IMR-90 (cell line): ENCODE data around the gene ATP6AP1. TPM values are rescaled to one million over a fixed set of nuclear protein-coding genes. Genes with fewer than 3 reads are reported as not detected.

ENCODE experiments used
- ATAC-seq: fragments of 200-7000 bp; cut with Tn5 transposase; 2 replicates; pipeline ENCODE4 v1.9.1; 2020; ENCODE audit warnings: low read depth, mild to moderate bottlenecking, moderate library complexity
- BruUV-seq: library from RNA; stranded (reverse); fragments of 400-500 nt; replicated peaks from 2 replicates; lab custom pipeline; 2021; lab: Mats Ljungman, UMichigan
- CTCF ChIA-PET: fragments of 300-600 bp; formaldehyde crosslinking; extraction: SDS; loops from one replicate; lab custom pipeline; 2021; ENCODE audit warnings: antibody characterized with exemption; lab: Yijun Ruan, JAX
- POLR2A ChIA-PET: fragments of 300-600 bp; sonication (Branson Sonifier 250); formaldehyde crosslinking; loops from one replicate; lab custom pipeline; 2022; ENCODE audit warnings: antibody characterized with exemption; ENCODE audit not compliant: unreplicated experiment; lab: Charles Lee
- DNase-seq: peaks from one replicate; pipeline ENCODE4 v3.0.0; 2013
- H2AFZ ChIP-seq: replicated peaks from 2 replicates; pipeline ENCODE3; 2013; ENCODE audit warnings: low read length, mild to moderate bottlenecking; ENCODE audit not compliant: poor library complexity
- H2AK5ac ChIP-seq: 2 replicates; pipeline ENCODE4 v1.6.1; 2013; ENCODE audit warnings: low read depth, low read length, inconsistent platforms
- H2AK9ac ChIP-seq: replicated peaks from 2 replicates; pipeline ENCODE3; 2013; ENCODE audit warnings: mild to moderate bottlenecking, low read depth, low read length, moderate library complexity; ENCODE audit not compliant: poor library complexity
- H2BK120ac ChIP-seq: 2 replicates; pipeline ENCODE4 v1.6.1; 2013; ENCODE audit warnings: low read depth, low read length, inconsistent platforms
- H2BK15ac ChIP-seq: 3 replicates; pipeline ENCODE4 v1.6.1; 2013; ENCODE audit warnings: low read depth, low read length, inconsistent platforms
- H2BK20ac ChIP-seq: 2 replicates; pipeline ENCODE4 v1.6.1; 2013; ENCODE audit warnings: low read depth, mild to moderate bottlenecking, inconsistent platforms, low read length, moderate library complexity
- H2BK5ac ChIP-seq: 2 replicates; pipeline ENCODE4 v1.6.1; 2013; ENCODE audit warnings: mild to moderate bottlenecking, low read depth, low read length, inconsistent platforms; ENCODE audit not compliant: poor library complexity, severe bottlenecking
- H3K14ac ChIP-seq: replicated peaks from 2 replicates; pipeline ENCODE4 v1.6.1; 2013; ENCODE audit warnings: low read depth, low read length, inconsistent platforms
- H3K18ac ChIP-seq: 2 replicates; pipeline ENCODE4 v1.6.1; 2013; ENCODE audit warnings: low read depth, low read length, control low read depth
- H3K23ac ChIP-seq: 2 replicates; pipeline ENCODE4 v1.6.1; 2013; ENCODE audit warnings: low read depth, low read length, inconsistent platforms
- H3K27ac ChIP-seq: 2 replicates; pipeline ENCODE4 v1.5.1; 2013; ENCODE audit warnings: mild to moderate bottlenecking, control low read depth, low read length; ENCODE audit not compliant: insufficient read depth
- H3K27me3 ChIP-seq: 2 replicates; pipeline ENCODE4 v1.6.1; 2013; ENCODE audit warnings: low read length; ENCODE audit not compliant: control insufficient read depth, insufficient read depth
- H3K36me3 ChIP-seq: 2 replicates; pipeline ENCODE4 v1.6.1; 2013; ENCODE audit warnings: low read length, mixed read lengths; ENCODE audit not compliant: control insufficient read depth, insufficient read depth
- H3K4ac ChIP-seq: 2 replicates; pipeline ENCODE4 v1.6.1; 2013; ENCODE audit warnings: low read depth, low read length, inconsistent platforms
- H3K4me1 ChIP-seq: 2 replicates; pipeline ENCODE4 v1.6.1; 2013; ENCODE audit warnings: low read length, mixed read lengths; ENCODE audit not compliant: control insufficient read depth, insufficient read depth
- H3K4me2 ChIP-seq: 2 replicates; pipeline ENCODE4 v1.6.1; 2013; ENCODE audit warnings: low read depth, mild to moderate bottlenecking, control low read depth, low read length, moderate library complexity
- H3K4me3 ChIP-seq: 2 replicates; pipeline ENCODE4 v1.5.1; 2013; ENCODE audit warnings: low read depth, mild to moderate bottlenecking, control low read depth, low read length, moderate library complexity; ENCODE audit not compliant: insufficient read depth
- H3K56ac ChIP-seq: 2 replicates; pipeline ENCODE4 v1.6.1; 2013; ENCODE audit warnings: low read length, inconsistent platforms; ENCODE audit not compliant: insufficient read depth; ENCODE audit errors: extremely low read depth
- H3K79me1 ChIP-seq, 2 experiments: 2 replicates each; pipeline ENCODE4 v1.6.1; 2013; ENCODE audit warnings: low read length in 2 of 2, inconsistent platforms in 1 of 2, low read depth in 1 of 2
- H3K9ac ChIP-seq: 2 replicates; pipeline ENCODE4 v1.6.1; 2013; ENCODE audit warnings: low read depth, low read length, control low read depth
- H3K9me1 ChIP-seq: 2 replicates; pipeline ENCODE4 v1.6.1; 2013; ENCODE audit warnings: low read length, inconsistent platforms; ENCODE audit not compliant: insufficient read depth
- H3K9me3 ChIP-seq: 2 replicates; pipeline ENCODE4 v1.6.1; 2013; ENCODE audit warnings: low read length; ENCODE audit not compliant: control insufficient read depth, insufficient read depth
- H4K20me1 ChIP-seq: 2 replicates; pipeline ENCODE4 v1.6.1; 2013; ENCODE audit warnings: low read length, inconsistent platforms; ENCODE audit not compliant: insufficient read depth
- H4K5ac ChIP-seq: 2 replicates; pipeline ENCODE4 v1.6.1; 2013; ENCODE audit warnings: mild to moderate bottlenecking, low read depth, low read length, control low read depth
- H4K8ac ChIP-seq, 2 experiments: 2 replicates each; pipeline ENCODE4 v1.6.1; 2013; ENCODE audit warnings: low read depth in 2 of 2, low read length in 2 of 2, control low read depth in 1 of 2, inconsistent platforms in 1 of 2
- H4K91ac ChIP-seq: 2 replicates; pipeline ENCODE4 v1.6.1; 2013; ENCODE audit warnings: low read depth, low read length, inconsistent platforms; ENCODE audit not compliant: insufficient read depth
- BHLHE40 ChIP-seq: fragments of 150-350 bp; IDR thresholded peaks from 2 replicates; pipeline ENCODE4 v1.6.1; 2016; ENCODE audit warnings: mild to moderate bottlenecking, low read depth, low read length
- CHD1 ChIP-seq: IDR thresholded peaks from 2 replicates; pipeline ENCODE4 v1.6.1; 2012; ENCODE audit warnings: low read depth, low read length, improper control_type of control experiment
- ELK1 ChIP-seq: fragments of 150-350 bp; IDR thresholded peaks from 2 replicates; pipeline ENCODE4 v1.6.1; 2016; ENCODE audit warnings: low read depth, mild to moderate bottlenecking, low read length, moderate library complexity, borderline replicate concordance
- FOS ChIP-seq: fragments of 150-350 bp; IDR thresholded peaks from 2 replicates; pipeline ENCODE4 v1.6.1; 2016; ENCODE audit warnings: low read depth, low read length
- MAFK ChIP-seq: IDR thresholded peaks from 2 replicates; pipeline ENCODE4 v1.6.1; 2012; ENCODE audit warnings: low read depth, low read length, improper control_type of control experiment
- MAZ ChIP-seq: IDR thresholded peaks from 2 replicates; pipeline ENCODE4 v1.6.1; 2012; ENCODE audit warnings: low read depth, mild to moderate bottlenecking, low read length, improper control_type of control experiment, moderate library complexity, borderline replicate concordance
- MXI1 ChIP-seq: IDR thresholded peaks from 2 replicates; pipeline ENCODE4 v1.6.1; 2012; ENCODE audit warnings: low read depth, mild to moderate bottlenecking, low read length, moderate library complexity, borderline replicate concordance
- NFE2L2 ChIP-seq: fragments of 150-350 bp; IDR thresholded peaks from 2 replicates; pipeline ENCODE4 v1.6.1; 2016; ENCODE audit warnings: low read depth, mild to moderate bottlenecking, low read length
- RAD21 ChIP-seq: IDR thresholded peaks from 2 replicates; pipeline ENCODE4 v1.6.1; 2012; ENCODE audit warnings: low read length, improper control_type of control experiment
- RCOR1 ChIP-seq: IDR thresholded peaks from 2 replicates; pipeline ENCODE4 v1.6.1; 2012; ENCODE audit warnings: mild to moderate bottlenecking, low read length, improper control_type of control experiment; ENCODE audit not compliant: insufficient replicate concordance
- RFX5 ChIP-seq: IDR thresholded peaks from 2 replicates; pipeline ENCODE4 v1.8.0; 2012; ENCODE audit warnings: low read depth, mild to moderate bottlenecking, low read length, moderate library complexity
- SMC3 ChIP-seq: fragments of 150-350 bp; IDR thresholded peaks from 2 replicates; pipeline ENCODE4 v1.6.1; 2016; ENCODE audit warnings: low read depth, mild to moderate bottlenecking, antibody characterized with exemption, low read length, moderate library complexity
- USF2 ChIP-seq: fragments of 150-350 bp; IDR thresholded peaks from 2 replicates; pipeline ENCODE4 v1.6.1; 2017; ENCODE audit warnings: mild to moderate bottlenecking, antibody characterized with exemption, low read length, low read depth
- WGBS, 2 experiments: methylation state at CpG; one replicate each; pipeline versions ENCODE4 v1.1.5 to v1.1.7; 2013; ENCODE audit warnings: missing lambda C conversion rate in 2 of 2; ENCODE audit not compliant: insufficient read length in 1 of 2; ENCODE audit errors: extremely low coverage in 2 of 2; 5-methylcytosine and 5-hydroxymethylcytosine counted together
- dilution Hi-C: fragments of 300-500 bp; cut with HindIII; formaldehyde crosslinking; loops from one replicate; pipeline ENCODE4 v1.14.3; 2018; ENCODE audit warnings: low sequenced_read_pairs; ENCODE audit not compliant: unreplicated experiment
- in situ Hi-C: fragments of 300-500 bp; cut with MboI; formaldehyde crosslinking; loops from 3 replicates; pipeline ENCODE4 v1.14.3; 2019; ENCODE audit warnings: low sequenced_read_pairs, inconsistent platforms, mixed read lengths
- intact Hi-C: fragments of 100-400 bp; cut with micrococcal nuclease; formaldehyde crosslinking; loops from 2 replicates; pipeline ENCODE4 v1.10.0; 2022
- polyA plus RNA-seq, 3 experiments: library from polyadenylated mRNA; depleted of rRNA; stranded (reverse); fragments of >200 nt; gene quantifications; 2 replicates each; pipeline ENCODE4 v1.2.3, GENCODE V29; 2012; ENCODE audit warnings: low replicate concordance in 1 of 3
- total RNA-seq: library from RNA; depleted of rRNA; stranded (reverse); fragments of >200 nt; gene quantifications from 2 replicates; pipeline ENCODE4 v1.2.3, GENCODE V29; 2012
- TF ChIP-seq, protein P1 (sequence below): conservative IDR thresholded peaks from 2 replicates; pipeline ENCODE4 v1.5.1; 2012; ENCODE audit warnings: mild to moderate bottlenecking, low read depth, low read length, improper control_type of control experiment

The ATP6AP1 gene
- total and polyA plus RNA-seq, 2 of the 4 experiments (the other 2 are of a cell fraction), result 13.8 to 96.7 TPM

DNA sequence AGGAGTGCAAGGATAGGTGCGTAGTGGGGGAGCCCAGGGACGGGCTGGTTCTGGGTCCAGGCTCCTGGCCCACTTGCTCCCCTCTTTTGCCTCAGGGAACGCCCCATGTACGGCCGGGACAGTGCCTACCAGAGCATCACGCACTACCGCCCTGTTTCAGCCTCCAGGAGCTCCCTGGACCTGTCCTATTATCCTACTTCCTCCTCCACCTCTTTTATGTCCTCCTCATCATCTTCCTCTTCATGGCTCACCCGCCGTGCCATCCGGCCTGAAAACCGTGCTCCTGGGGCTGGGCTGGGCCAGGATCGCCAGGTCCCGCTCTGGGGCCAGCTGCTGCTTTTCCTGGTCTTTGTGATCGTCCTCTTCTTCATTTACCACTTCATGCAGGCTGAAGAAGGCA is 47.7 kb upstream of the ATP6AP1 start:
- Histone ChIP-seq H3K56ac (no peak overlapping the region), H3K9me3 (no peaks in the 10 kb centered on the region), H3K4ac (no peak overlapping the region), H3K4me3 (no peak overlapping the region), H4K20me1 (peaks cover 17% of the 10 kb centered on the region), H4K5ac (no peak overlapping the region), H3K27ac (no peak overlapping the region), H3K4me2 (peak overlapping the region; percentile 89; the same call in 1 of the 2 replicates), H2BK20ac (no peak overlapping the region), H2BK15ac (no peak overlapping the region), H2BK5ac (no peak overlapping the region), H3K4me1 (peaks cover 10% of the 10 kb centered on the region; the same call in 1 of the 2 replicates), H2AK5ac (no peak overlapping the region; the same call in 1 of the 2 replicates), H3K14ac (no peak overlapping the region), H3K18ac (no peak overlapping the region), H3K9ac (peak overlapping the region; percentile 94), H3K36me3 (peaks cover 11% of the 10 kb centered on the region; the same call in 1 of the 2 replicates), H4K91ac (no peak overlapping the region), H2BK120ac (no peak overlapping the region), H3K79me1 (peaks cover 0 to 30% of the 10 kb centered on the region in 2 experiments; a peak in 3 of 4 replicates), H3K23ac (0 out of 2 replicates have a peak overlapping the region, but pooled peaks have one; percentile 31), H2AK9ac (peak overlapping the region; percentile 65), H3K9me1 (0 out of 2 replicates have a peak, but pooled peaks cover 5% of the 10 kb centered on the region), H4K8ac (no peak overlapping the region), H2AFZ (no peak overlapping the region), H3K27me3 (no peaks in the 10 kb centered on the region)
- in situ Hi-C loops (no loop called here), intact Hi-C loops (no loop called here), dilution Hi-C loops (no loop called here)
- TF ChIP-seq RFX5 (no peak), FOS (no peak), MAZ (no peak), CHD1 (no peak), BHLHE40 (no peak), USF2 (no peak), ELK1 (no peak), SMC3 (no peak), NFE2L2 (no peak), RAD21 (no peak), MXI1 (no peak), MAFK (no peak), RCOR1 (no peak)
- TF ChIP-seq, protein P1, sequence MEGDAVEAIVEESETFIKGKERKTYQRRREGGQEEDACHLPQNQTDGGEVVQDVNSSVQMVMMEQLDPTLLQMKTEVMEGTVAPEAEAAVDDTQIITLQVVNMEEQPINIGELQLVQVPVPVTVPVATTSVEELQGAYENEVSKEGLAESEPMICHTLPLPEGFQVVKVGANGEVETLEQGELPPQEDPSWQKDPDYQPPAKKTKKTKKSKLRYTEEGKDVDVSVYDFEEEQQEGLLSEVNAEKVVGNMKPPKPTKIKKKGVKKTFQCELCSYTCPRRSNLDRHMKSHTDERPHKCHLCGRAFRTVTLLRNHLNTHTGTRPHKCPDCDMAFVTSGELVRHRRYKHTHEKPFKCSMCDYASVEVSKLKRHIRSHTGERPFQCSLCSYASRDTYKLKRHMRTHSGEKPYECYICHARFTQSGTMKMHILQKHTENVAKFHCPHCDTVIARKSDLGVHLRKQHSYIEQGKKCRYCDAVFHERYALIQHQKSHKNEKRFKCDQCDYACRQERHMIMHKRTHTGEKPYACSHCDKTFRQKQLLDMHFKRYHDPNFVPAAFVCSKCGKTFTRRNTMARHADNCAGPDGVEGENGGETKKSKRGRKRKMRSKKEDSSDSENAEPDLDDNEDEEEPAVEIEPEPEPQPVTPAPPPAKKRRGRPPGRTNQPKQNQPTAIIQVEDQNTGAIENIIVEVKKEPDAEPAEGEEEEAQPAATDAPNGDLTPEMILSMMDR, result no peak
- DNase-seq, result no peak
- ATAC-seq, result no peak
- BruUV-seq, result no TSS peak
- ChIA-PET POLR2A (no interaction called here), CTCF (no interaction called here)
- 80% methylated on average over 4 of the region's 14 CpGs; no CpG with 5 or more reads in 1 of the 2 experiments for whole genome bisulfite sequencing, 2 experiments
